ENCODE results near the gene ADCYAP1R1.

ADCYAP1R1 gene

DNA sequence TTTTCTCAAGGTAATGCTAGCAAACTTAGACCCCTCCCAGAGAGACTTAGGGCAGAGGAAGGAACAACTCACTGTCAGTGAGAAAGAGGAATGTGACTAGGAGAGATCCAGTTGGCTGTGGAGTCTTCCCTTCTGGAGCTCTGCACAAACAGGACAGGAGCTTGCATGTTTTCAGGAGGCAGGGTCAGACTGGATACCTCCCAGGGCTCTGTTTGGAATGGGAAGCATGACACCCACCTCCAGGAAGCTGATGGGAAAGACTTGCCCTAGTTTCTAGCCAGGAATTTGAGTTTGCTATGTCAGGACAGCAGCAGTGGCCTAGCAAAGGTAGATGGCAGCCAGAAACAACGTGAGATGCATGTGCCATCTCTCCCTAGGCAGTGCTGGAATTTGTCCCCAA is 47.7 kb upstream of the ADCYAP1R1 start:
- ATAC-seq (ENCODE audit: insufficient read depth, low read depth) = no peak
- peaks cover 13% of the 10 kb centered on the region for H3K27me3 ChIP-seq (ENCODE audit: insufficient read depth, low read length, poor library complexity)

DNA sequence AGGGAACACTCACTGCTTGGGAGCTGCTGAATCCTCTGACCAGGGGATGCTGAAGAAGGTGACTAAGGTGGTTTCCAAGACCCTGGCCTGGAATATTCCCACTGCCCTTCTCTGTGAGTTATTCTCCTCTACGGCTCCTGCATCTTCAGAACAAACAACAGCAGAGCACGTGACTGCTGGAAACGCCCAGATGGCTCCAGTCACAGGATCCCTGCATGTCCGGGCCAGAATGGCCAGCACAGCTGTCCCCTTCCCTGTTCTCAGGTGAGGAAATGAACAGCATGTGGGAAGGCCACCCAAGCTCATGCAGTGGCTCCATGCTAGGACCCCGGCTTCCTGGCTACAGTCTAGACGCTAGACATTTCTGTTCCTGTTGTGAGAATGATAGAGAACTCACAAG is 45.3 kb upstream of the ADCYAP1R1 start:
- Histone ChIP-seq H3K27ac (ENCODE audit: low read length) (no peak overlapping the region), H3K27me3 (ENCODE audit: insufficient read depth, low read length, poor library complexity) (peaks cover 22% of the 10 kb centered on the region), H2AFZ (ENCODE audit: low read depth, low read length) (no peak overlapping the region), H4K20me1 (ENCODE audit: insufficient read depth, low read length) (no peaks in the 10 kb centered on the region; the same call in 1 of the 2 replicates), H3K79me2 (ENCODE audit: insufficient read depth, low read length) (no peaks in the 10 kb centered on the region), H3K36me3 (ENCODE audit: insufficient read depth, low read length) (no peaks in the 10 kb centered on the region), H3K9me3 (ENCODE audit: insufficient read depth, low read length, severe bottlenecking) (no peaks in the 10 kb centered on the region), H3K4me2 (ENCODE audit: insufficient read depth, low read length) (no peak overlapping the region), H3K4me1 (ENCODE audit: insufficient read depth, low read length) (no peaks in the 10 kb centered on the region), H3K9ac (ENCODE audit: low read depth, low read length) (no peak overlapping the region), H3K4me3 (ENCODE audit: low read depth in 1 of 2, low read length in 2 of 2) (no peak overlapping the region)
- DNase-seq = no peak
- no peak for TF ChIP-seq EZH2 (IDR thresholded peaks at IDR 0.05; ENCODE audit: borderline replicate concordance, low read depth, low read length, severe bottlenecking)
- TF ChIP-seq, protein P1, sequence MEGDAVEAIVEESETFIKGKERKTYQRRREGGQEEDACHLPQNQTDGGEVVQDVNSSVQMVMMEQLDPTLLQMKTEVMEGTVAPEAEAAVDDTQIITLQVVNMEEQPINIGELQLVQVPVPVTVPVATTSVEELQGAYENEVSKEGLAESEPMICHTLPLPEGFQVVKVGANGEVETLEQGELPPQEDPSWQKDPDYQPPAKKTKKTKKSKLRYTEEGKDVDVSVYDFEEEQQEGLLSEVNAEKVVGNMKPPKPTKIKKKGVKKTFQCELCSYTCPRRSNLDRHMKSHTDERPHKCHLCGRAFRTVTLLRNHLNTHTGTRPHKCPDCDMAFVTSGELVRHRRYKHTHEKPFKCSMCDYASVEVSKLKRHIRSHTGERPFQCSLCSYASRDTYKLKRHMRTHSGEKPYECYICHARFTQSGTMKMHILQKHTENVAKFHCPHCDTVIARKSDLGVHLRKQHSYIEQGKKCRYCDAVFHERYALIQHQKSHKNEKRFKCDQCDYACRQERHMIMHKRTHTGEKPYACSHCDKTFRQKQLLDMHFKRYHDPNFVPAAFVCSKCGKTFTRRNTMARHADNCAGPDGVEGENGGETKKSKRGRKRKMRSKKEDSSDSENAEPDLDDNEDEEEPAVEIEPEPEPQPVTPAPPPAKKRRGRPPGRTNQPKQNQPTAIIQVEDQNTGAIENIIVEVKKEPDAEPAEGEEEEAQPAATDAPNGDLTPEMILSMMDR (IDR thresholded peaks at IDR 0.05; ENCODE audit: borderline replicate concordance, extremely low read depth, low read length, poor library complexity, severe bottlenecking) = no peak
- ATAC-seq (ENCODE audit: insufficient read depth, low read depth) = no peak

More for the DNA sequence above, 47.7 kb upstream of the ADCYAP1R1 start:
- Histone ChIP-seq H3K4me3 (ENCODE audit: low read depth in 1 of 2, low read length in 2 of 2) (no peak overlapping the region), H3K9me3 (ENCODE audit: insufficient read depth, low read length, severe bottlenecking) (no peaks in the 10 kb centered on the region), H3K36me3 (ENCODE audit: insufficient read depth, low read length) (no peaks in the 10 kb centered on the region), H3K79me2 (ENCODE audit: insufficient read depth, low read length) (no peaks in the 10 kb centered on the region), H3K4me1 (ENCODE audit: insufficient read depth, low read length) (no peaks in the 10 kb centered on the region), H3K9ac (ENCODE audit: low read depth, low read length) (no peak overlapping the region), H3K4me2 (ENCODE audit: insufficient read depth, low read length) (no peak overlapping the region), H3K27ac (ENCODE audit: low read length) (no peak overlapping the region), H2AFZ (ENCODE audit: low read depth, low read length) (no peak overlapping the region), H4K20me1 (ENCODE audit: insufficient read depth, low read length) (no peaks in the 10 kb centered on the region; the same call in 1 of the 2 replicates)
- no peak for DNase-seq
- TF ChIP-seq, protein P1 (IDR thresholded peaks at IDR 0.05; ENCODE audit: borderline replicate concordance, extremely low read depth, low read length, poor library complexity, severe bottlenecking) = no peak
- no peak for TF ChIP-seq EZH2 (IDR thresholded peaks at IDR 0.05; ENCODE audit: borderline replicate concordance, low read depth, low read length, severe bottlenecking)

DNA sequence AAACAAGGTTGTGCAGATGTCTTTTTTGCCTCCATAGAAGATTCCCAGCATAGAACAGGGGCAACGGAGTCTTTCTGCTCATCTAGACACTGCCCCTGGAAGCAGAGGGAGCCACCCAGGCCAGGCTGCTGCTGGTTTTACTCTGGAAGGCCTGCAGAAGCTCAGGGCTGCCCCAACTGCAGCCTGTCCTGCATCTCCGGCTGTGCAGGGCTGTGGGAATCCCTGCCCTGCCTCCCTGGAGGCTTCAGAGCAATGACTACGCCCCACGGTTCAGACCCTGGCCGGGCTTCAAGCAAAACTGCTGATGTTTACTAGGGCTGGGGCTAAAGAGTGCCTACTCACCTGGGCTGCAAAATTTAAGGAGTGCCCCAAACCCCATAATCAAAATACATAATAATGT is 44.5 kb upstream of the ADCYAP1R1 start:
- no peaks in the 10 kb centered on the region for H3K36me3 ChIP-seq (ENCODE audit: insufficient read depth, low read length)
- TF ChIP-seq, protein P1 (IDR thresholded peaks at IDR 0.05; ENCODE audit: borderline replicate concordance, extremely low read depth, low read length, poor library complexity, severe bottlenecking) = no peak
- TF ChIP-seq EZH2 (IDR thresholded peaks at IDR 0.05; ENCODE audit: borderline replicate concordance, low read depth, low read length, severe bottlenecking) = no peak

DNA sequence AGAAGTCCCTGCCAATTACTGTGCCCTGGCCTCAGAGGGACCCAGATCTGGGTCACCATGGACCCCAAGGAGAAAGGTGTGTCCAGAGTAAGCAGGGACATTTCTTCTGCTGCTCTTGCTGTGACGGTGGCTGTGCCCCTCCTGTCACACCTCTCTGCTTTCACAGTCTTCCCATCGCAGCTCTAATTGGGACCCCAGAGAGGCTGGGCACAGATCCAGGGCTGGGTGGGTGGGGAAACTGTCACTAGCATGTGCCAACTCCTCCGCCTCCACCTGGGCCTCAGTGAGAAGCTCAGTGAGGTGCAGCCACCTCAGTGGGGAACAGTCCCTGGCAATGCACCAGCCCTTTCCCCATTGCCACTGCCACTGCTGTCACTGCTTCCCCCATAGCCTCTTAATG is 37.3 kb upstream of the ADCYAP1R1 start:
- H3K36me3 ChIP-seq (ENCODE audit: insufficient read depth, low read length) = no peaks in the 10 kb centered on the region
- peaks cover 3% of the 10 kb centered on the region for H4K20me1 ChIP-seq (ENCODE audit: insufficient read depth, low read length)
- no peak overlapping the region for H3K9ac ChIP-seq (ENCODE audit: low read depth, low read length)
- H2AFZ ChIP-seq (ENCODE audit: low read depth, low read length) = no peak overlapping the region
- TF ChIP-seq EZH2 (IDR thresholded peaks at IDR 0.05; ENCODE audit: borderline replicate concordance, low read depth, low read length, severe bottlenecking) = no peak
- TF ChIP-seq, protein P1 (IDR thresholded peaks at IDR 0.05; ENCODE audit: borderline replicate concordance, extremely low read depth, low read length, poor library complexity, severe bottlenecking) = no peak
- DNase-seq = no peak
- no peak overlapping the region for H3K4me2 ChIP-seq (ENCODE audit: insufficient read depth, low read length)
- no peak overlapping the region for H3K27ac ChIP-seq (ENCODE audit: low read length)
- H3K79me2 ChIP-seq (ENCODE audit: insufficient read depth, low read length) = no peaks in the 10 kb centered on the region
- no peak overlapping the region for H3K4me3 ChIP-seq (ENCODE audit: low read depth in 1 of 2, low read length in 2 of 2)
- no peaks in the 10 kb centered on the region for H3K4me1 ChIP-seq (ENCODE audit: insufficient read depth, low read length)
- H3K9me3 ChIP-seq (ENCODE audit: insufficient read depth, low read length, severe bottlenecking) = no peaks in the 10 kb centered on the region
- ATAC-seq (ENCODE audit: insufficient read depth, low read depth) = no peak
- peaks cover 24% of the 10 kb centered on the region for H3K27me3 ChIP-seq (ENCODE audit: insufficient read depth, low read length, poor library complexity)

More for the DNA sequence above, 44.5 kb upstream of the ADCYAP1R1 start:
- H4K20me1 ChIP-seq (ENCODE audit: insufficient read depth, low read length) = no peaks in the 10 kb centered on the region; the same call in 1 of the 2 replicates
- H2AFZ ChIP-seq (ENCODE audit: low read depth, low read length) = no peak overlapping the region
- H3K9me3 ChIP-seq (ENCODE audit: insufficient read depth, low read length, severe bottlenecking) = no peaks in the 10 kb centered on the region
- peaks cover 22% of the 10 kb centered on the region for H3K27me3 ChIP-seq (ENCODE audit: insufficient read depth, low read length, poor library complexity)
- ATAC-seq (ENCODE audit: insufficient read depth, low read depth) (no peak), DNase-seq (no peak)
- no peak overlapping the region for H3K9ac ChIP-seq (ENCODE audit: low read depth, low read length)
- no peaks in the 10 kb centered on the region for H3K4me1 ChIP-seq (ENCODE audit: insufficient read depth, low read length)
- no peaks in the 10 kb centered on the region for H3K79me2 ChIP-seq (ENCODE audit: insufficient read depth, low read length)
- no peak overlapping the region for H3K4me3 ChIP-seq (ENCODE audit: low read depth in 1 of 2, low read length in 2 of 2)
- H3K27ac ChIP-seq (ENCODE audit: low read length) = no peak overlapping the region
- no peak overlapping the region for H3K4me2 ChIP-seq (ENCODE audit: insufficient read depth, low read length)
